ENCODE results near the gene CLK2.
A peak's percentile ranks its signal among the peaks of the same experiment; 100 is the strongest.

The CLK2 gene

GRCh38 chr1:155277902-155278688 is 4.8 kb upstream of the CLK2 start:
- DNase-seq, result no peak
- H3K27ac ChIP-seq, result no peak overlapping the region

GRCh38 chr1:155277070-155277901 is 4.0 kb upstream of the CLK2 start, which contains the start of gene HCN3:
HCN3 (plus strand) TSS chr1:155277463; CDS start chr1:155277591, 128 bp downstream.
- in situ Hi-C loops (cut with HindIII; ENCODE audit: low pct_ligation_motif_present, low sequenced_read_pairs), result no loop called here
- Histone ChIP-seq H3K27me3 (replicated peaks) (no peaks in the 10 kb centered on the region), H3K27ac (no peak within 1 kb of the TSS)

More at GRCh38 chr1:155277902-155278688, 4.8 kb upstream of the CLK2 start:
- Histone ChIP-seq H3K36me3 (replicated peaks) (no peaks in the 10 kb centered on the region), H3K4me3 (ENCODE audit: low read depth, low read length) (peak overlapping the region; percentile 58), H3K27me3 (replicated peaks) (no peaks in the 10 kb centered on the region)
- in situ Hi-C loops (cut with HindIII; ENCODE audit: low pct_ligation_motif_present, low sequenced_read_pairs), result no loop called here
- peak; percentile 49 for TF ChIP-seq CTCF (IDR thresholded peaks at IDR 0.05; ENCODE audit: low read depth, low read length, missing control alignments)

GRCh38 chr1:155272466-155273342 is 600 bp downstream of the CLK2 start:
- in situ Hi-C loops (cut with HindIII; ENCODE audit: low pct_ligation_motif_present, low sequenced_read_pairs), result no loop called here
- no peak for TF ChIP-seq CTCF (IDR thresholded peaks at IDR 0.05; ENCODE audit: low read depth, low read length, missing control alignments)
- peak; percentile 53 for DNase-seq
- Histone ChIP-seq H3K36me3 (replicated peaks) (peaks cover 37% of the 10 kb centered on the region), H3K4me3 (ENCODE audit: low read depth, low read length) (peak overlapping the region; percentile 83), H3K27me3 (replicated peaks) (no peaks in the 10 kb centered on the region), H3K27ac (peak overlapping the region; percentile 86)

More at GRCh38 chr1:155277070-155277901, 4.0 kb upstream of the CLK2 start, which contains the start of gene HCN3:
- DNase-seq, result peak; percentile 95
- Histone ChIP-seq H3K36me3 (replicated peaks) (no peaks in the 10 kb centered on the region), H3K4me3 (ENCODE audit: low read depth, low read length) (peak within 1 kb of the TSS; percentile 58)
- TF ChIP-seq CTCF (IDR thresholded peaks at IDR 0.05; ENCODE audit: low read depth, low read length, missing control alignments), result peak; percentile 49

GRCh38 chr1:155269381-155269780 is 3.9 kb downstream of the CLK2 start:
- Histone ChIP-seq H3K36me3 (replicated peaks) (peaks cover 64% of the 10 kb centered on the region), H3K27ac (no peak overlapping the region), H3K4me3 (ENCODE audit: low read depth, low read length) (no peak overlapping the region), H3K27me3 (replicated peaks) (no peaks in the 10 kb centered on the region)
- in situ Hi-C loops (cut with HindIII; ENCODE audit: low pct_ligation_motif_present, low sequenced_read_pairs), result no loop called here
- no peak for TF ChIP-seq CTCF (IDR thresholded peaks at IDR 0.05; ENCODE audit: low read depth, low read length, missing control alignments)
- DNase-seq, result no peak

- Histone ChIP-seq H3K4me3 (ENCODE audit: low read depth, low read length) (no peak overlapping the region), H3K27ac (no peak overlapping the region), H3K36me3 (replicated peaks) (peaks cover 72% of the 10 kb centered on the region), H3K27me3 (replicated peaks) (no peaks in the 10 kb centered on the region)
- no peak for DNase-seq
- in situ Hi-C loops (cut with HindIII; ENCODE audit: low pct_ligation_motif_present, low sequenced_read_pairs), result no loop called here
- no peak for TF ChIP-seq CTCF (IDR thresholded peaks at IDR 0.05; ENCODE audit: low read depth, low read length, missing control alignments)
Measured at GRCh38 chr1:155268630-155269029, 4.7 kb downstream of the CLK2 start.
